ENCODE data around the gene BIRC5. TPM values are rescaled to one million over a fixed set of nuclear protein-coding genes. Genes with fewer than 3 reads are reported as not detected.

The BIRC5 gene
- total RNA-seq, 6 experiments from 2014 or later = 0.57 to 2.0 (median 1.4) TPM

- no peak for ATAC-seq
- WGBS (ENCODE audit: insufficient coverage, low coverage, low lambda C conversion rate, missing lambda C conversion rate) = 76% methylated on average over 4 of the region's 20 CpGs
- DNase-seq = no peak
- H3K36me3 ChIP-seq = no peaks in the 10 kb centered on the region
- TF ChIP-seq POLR2A (IDR thresholded peaks at IDR 0.05) = no peak
- no peak for TF ChIP-seq CTCF (IDR thresholded peaks at IDR 0.05)
- intact Hi-C loops (cut with DNase I) = no loop called here
- H3K27ac ChIP-seq = no peak overlapping the region
- no peak overlapping the region for H3K4me3 ChIP-seq
- H3K4me1 ChIP-seq = no peaks in the 10 kb centered on the region
- H3K9me3 ChIP-seq = no peaks in the 10 kb centered on the region
- no peaks in the 10 kb centered on the region for H3K27me3 ChIP-seq
Measured at GRCh38 chr17:78236362-78237127, 22.5 kb downstream of the BIRC5 start.

- Histone ChIP-seq H3K4me3 (no peak overlapping the region), H3K36me3 (no peaks in the 10 kb centered on the region), H3K9me3 (no peaks in the 10 kb centered on the region), H3K27me3 (no peaks in the 10 kb centered on the region), H3K27ac (no peak overlapping the region), H3K4me1 (no peaks in the 10 kb centered on the region)
- ATAC-seq (no peak), DNase-seq (no peak)
- WGBS (ENCODE audit: insufficient coverage, low coverage, low lambda C conversion rate, missing lambda C conversion rate) = 78% methylated on average over 2 of the region's 11 CpGs
- TF ChIP-seq CTCF (IDR thresholded peaks at IDR 0.05) (no peak), POLR2A (IDR thresholded peaks at IDR 0.05) (no peak)
- intact Hi-C loops (cut with DNase I) = no loop called here
Measured at GRCh38 chr17:78237401-78238012, 23.5 kb downstream of the BIRC5 start.

- 40% methylated on average over 1 of the region's 20 CpGs for WGBS (ENCODE audit: insufficient coverage, low coverage, low lambda C conversion rate, missing lambda C conversion rate)
- no peak for ATAC-seq
- DNase-seq = no peak
Measured at GRCh38 chr17:78238823-78239488, 24.9 kb downstream of the BIRC5 start.

GRCh38 chr17:78239489-78239931, 25.5 kb downstream of the BIRC5 start:
- Histone ChIP-seq H3K4me1 (no peaks in the 10 kb centered on the region), H3K36me3 (no peaks in the 10 kb centered on the region), H3K27me3 (no peaks in the 10 kb centered on the region), H3K9me3 (no peaks in the 10 kb centered on the region), H3K4me3 (no peak overlapping the region), H3K27ac (no peak overlapping the region)
- TF ChIP-seq CTCF (IDR thresholded peaks at IDR 0.05) = no peak
- TF ChIP-seq POLR2A (IDR thresholded peaks at IDR 0.05) = no peak
- DNase-seq (no peak), ATAC-seq (no peak)
- WGBS (ENCODE audit: insufficient coverage, low coverage, low lambda C conversion rate, missing lambda C conversion rate) = no CpG with 5 or more reads among the region's 9 CpGs
- intact Hi-C loops (cut with DNase I) = no loop called here

More at GRCh38 chr17:78238823-78239488, 24.9 kb downstream of the BIRC5 start:
- Histone ChIP-seq H3K4me3 (no peak overlapping the region), H3K4me1 (no peaks in the 10 kb centered on the region), H3K9me3 (no peaks in the 10 kb centered on the region), H3K27ac (no peak overlapping the region), H3K36me3 (no peaks in the 10 kb centered on the region), H3K27me3 (no peaks in the 10 kb centered on the region)
- TF ChIP-seq POLR2A (IDR thresholded peaks at IDR 0.05) (no peak), CTCF (IDR thresholded peaks at IDR 0.05) (no peak)
- intact Hi-C loops (cut with DNase I) = no loop called here
